Measurements from ENCODE around the gene IL18RAP.

IL18RAP gene, protein sequence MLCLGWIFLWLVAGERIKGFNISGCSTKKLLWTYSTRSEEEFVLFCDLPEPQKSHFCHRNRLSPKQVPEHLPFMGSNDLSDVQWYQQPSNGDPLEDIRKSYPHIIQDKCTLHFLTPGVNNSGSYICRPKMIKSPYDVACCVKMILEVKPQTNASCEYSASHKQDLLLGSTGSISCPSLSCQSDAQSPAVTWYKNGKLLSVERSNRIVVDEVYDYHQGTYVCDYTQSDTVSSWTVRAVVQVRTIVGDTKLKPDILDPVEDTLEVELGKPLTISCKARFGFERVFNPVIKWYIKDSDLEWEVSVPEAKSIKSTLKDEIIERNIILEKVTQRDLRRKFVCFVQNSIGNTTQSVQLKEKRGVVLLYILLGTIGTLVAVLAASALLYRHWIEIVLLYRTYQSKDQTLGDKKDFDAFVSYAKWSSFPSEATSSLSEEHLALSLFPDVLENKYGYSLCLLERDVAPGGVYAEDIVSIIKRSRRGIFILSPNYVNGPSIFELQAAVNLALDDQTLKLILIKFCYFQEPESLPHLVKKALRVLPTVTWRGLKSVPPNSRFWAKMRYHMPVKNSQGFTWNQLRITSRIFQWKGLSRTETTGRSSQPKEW

DNA sequence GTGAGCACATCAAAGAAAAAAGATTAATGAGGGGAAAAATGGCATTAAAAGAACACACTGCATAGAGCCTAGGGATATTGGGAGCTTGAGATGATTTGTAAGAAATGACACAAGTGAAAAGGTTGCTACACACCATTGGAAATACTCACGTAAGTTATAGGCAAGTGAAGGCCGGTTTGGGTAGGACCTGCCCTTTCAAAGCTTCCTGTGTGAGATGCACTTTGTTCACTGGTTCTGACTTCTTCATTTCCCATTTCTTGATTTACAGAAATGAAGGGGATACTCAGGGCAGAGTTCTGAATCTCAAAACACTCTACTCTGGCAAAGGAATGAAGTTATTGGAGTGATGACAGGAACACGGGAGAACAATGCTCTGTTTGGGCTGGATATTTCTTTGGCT lies at the start of gene IL18RAP:
Gene IL18RAP, plus strand, starts transcription at position 251 of the 400 bp plus-strand sequence. Its CDS starts 118 bp downstream, at position 369.
- no peak for DNase-seq

GRCh38 chr2:102376052-102376591 lies 46.8 kb upstream of the IL18RAP start:
- no peak for DNase-seq

DNA sequence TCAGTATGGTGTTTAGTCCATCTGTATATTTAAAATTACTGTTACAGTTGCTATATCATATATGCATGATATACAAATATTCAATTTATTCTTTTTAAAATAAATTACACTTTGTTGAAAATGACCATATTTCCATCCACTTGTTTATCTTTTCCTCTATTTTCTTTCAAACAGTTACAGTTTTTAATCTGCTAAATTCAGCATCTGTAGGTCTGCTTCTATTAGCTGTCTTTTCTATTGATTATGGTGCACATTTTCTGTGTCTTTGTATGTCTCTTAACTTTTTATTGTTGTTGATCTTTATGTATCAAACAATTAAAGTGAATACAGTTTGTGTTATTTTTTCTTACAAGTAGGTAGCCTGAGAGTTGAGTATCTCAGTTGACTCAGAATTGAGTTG lies 39.2 kb upstream of the IL18RAP start:
- DNase-seq, result no peak

DNA sequence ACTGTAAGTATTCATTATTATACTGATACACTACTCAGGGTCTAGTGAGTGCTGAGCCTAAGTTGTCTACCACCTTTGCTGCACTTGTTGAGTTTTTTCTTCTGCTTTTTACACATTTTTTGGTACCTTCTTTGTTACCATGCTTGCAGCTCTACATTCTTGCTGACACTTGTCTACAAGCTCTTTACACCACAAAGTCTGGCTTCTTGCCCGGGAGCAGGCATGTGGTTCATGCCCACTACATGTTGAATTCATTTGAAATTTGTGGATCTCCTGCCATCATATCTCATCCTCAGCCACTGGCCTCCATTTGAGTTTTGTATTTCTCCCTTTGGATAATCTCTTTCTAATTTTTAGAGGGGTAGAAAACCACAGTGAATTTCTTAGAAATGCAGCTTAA lies 37.4 kb upstream of the IL18RAP start:
- DNase-seq, result no peak

DNA sequence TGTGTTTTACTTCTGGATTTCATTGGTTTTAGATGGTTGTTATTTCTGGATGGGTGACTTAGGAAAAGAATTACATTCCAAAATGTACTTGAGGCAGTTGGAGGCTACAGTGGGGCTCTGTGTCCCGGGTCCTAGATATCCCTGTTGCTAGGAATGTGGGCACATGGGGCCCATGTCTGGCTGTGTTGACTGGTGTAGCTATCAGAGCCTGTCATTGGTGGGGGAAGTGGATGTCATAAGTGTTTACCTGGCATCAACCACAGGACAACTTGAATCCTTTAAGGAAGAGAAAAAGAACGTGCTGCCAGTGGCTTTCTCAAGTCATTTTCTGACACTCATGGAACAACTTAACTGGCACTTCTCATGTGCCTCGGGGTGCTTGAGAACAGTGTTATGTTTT lies 37.0 kb upstream of the IL18RAP start:
- no peak for DNase-seq

GRCh38 chr2:102386867-102387541 lies 36.0 kb upstream of the IL18RAP start:
- DNase-seq, result no peak

DNA sequence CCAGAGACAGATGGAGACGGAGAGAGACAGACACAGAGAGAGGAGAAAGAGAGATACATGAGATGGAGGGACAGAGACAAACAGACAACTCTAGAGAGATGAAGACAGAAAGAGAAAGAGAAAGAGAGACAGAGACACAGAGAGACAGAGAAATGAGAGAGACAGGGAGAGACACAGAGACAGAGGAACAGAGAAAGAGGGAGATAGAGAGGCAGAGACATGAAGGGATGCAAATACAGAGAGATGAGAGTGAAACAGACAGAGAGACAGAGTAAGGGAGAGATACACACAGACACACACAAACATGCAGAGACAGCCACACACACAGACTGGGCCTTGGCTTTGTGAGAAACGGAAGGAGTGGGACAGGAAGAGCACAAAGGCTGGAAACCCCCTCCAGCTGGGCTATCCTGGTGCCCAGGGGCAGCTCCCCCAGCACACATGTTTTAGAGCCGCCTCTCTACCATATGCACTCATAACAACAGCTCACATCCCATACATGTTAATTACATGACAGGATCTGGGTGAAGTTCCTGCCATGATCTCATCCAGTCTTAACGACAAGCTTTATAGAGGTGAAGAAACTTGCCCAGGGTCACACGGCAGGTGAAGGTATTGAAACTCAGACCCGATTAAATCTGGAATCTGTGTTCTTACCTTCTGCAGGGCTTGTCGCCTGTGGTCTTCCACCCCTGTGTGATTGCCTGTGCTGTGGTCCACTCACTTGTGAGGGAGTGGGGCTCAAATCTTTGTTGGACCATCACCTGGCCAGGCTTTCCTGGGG lies 35.0 kb upstream of the IL18RAP start:
- DNase-seq, result no peak

GRCh38 chr2:102391565-102391964 lies 31.4 kb upstream of the IL18RAP start:
- no peak for DNase-seq

- DNase-seq, result no peak
These were observed 30.9 kb upstream of the IL18RAP start for GRCh38 chr2:102392096-102392495.

DNA sequence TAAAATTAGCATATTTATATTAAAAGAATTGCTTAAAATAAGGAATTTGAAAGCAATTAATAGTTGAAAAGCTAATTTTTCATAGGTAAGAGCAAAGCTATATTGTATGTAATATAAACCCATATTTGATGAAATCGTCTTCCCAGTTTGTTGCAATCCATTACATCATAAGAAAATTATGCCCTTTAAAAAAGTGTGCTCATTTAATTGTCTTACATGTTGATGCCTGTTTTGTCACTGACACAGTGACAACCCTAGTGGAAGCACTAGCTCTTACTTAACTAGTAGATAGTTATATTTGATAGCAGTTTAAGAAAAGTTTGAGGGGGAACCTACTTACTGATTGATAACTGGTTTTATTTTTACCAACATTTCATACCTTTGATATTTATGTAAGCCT lies 30.0 kb upstream of the IL18RAP start:
- DNase-seq, result no peak

GRCh38 chr2:102396012-102396411 lies 26.9 kb upstream of the IL18RAP start:
- no peak for DNase-seq

DNA sequence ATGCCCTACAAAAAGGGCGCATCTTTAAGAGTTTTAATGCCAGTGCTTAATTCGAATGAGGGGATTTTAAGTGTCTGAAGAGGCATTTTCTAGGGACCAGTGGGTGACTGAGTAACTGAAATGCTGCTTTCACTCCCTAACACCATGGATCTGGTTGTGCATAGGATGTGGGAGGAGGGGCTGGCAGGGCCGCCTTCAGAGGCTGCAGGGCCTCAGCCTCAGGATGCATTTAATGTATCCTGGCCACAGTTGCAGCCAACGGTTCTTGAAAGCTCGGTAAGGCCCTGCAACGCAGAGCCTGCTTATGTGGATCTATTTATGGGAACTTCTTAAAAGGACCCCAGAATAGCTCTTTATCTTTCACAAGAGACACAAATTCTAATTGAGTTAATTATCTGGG lies 25.8 kb upstream of the IL18RAP start:
- DNase-seq, result no peak

- no peak for DNase-seq
These were observed 23.3 kb upstream of the IL18RAP start for GRCh38 chr2:102399499-102400141.

DNA sequence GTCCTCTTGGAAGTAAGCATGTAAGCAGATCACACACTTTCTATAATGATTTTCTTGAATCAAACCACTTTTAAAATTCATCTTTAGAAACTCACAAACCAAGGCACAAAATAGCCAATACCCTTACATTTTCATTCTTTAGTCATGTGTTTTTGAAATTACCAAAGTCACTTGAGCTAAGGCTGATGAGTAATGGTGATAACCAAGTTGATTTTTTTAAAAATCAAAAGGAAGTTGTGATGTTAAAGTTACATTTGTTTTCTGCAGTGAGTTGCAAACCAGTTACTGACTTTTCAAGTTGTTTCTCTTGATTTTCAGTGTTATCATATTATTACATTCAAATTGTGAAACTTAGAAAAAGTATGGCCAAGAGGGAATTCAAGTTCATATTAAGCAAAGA lies 21.5 kb upstream of the IL18RAP start:
- no peak for DNase-seq

GRCh38 chr2:102401865-102402264 lies 21.1 kb upstream of the IL18RAP start:
- DNase-seq, result no peak

DNA sequence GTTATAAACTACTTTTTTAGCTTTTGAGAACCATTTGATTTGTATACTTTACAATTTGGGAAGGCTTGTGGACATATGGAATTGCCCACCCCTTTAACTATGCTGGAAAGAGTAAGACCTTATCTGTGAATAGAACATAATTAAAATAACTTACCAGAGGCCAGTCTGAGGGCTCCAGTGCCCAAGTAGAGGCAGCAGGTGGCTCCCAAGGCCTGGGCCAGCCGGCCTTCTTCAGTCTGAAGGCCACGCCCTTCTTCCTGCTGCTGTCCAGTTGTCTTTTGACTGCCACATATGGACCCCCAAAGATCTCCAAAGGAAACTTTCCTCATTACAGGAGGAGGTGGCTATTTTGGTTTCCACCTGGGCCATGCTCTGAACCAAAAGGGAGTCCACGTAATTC lies 12.0 kb upstream of the IL18RAP start:
- DNase-seq, result no peak

- DNase-seq, result no peak
These were observed 10.8 kb upstream of the IL18RAP start for GRCh38 chr2:102412199-102412598.

DNA sequence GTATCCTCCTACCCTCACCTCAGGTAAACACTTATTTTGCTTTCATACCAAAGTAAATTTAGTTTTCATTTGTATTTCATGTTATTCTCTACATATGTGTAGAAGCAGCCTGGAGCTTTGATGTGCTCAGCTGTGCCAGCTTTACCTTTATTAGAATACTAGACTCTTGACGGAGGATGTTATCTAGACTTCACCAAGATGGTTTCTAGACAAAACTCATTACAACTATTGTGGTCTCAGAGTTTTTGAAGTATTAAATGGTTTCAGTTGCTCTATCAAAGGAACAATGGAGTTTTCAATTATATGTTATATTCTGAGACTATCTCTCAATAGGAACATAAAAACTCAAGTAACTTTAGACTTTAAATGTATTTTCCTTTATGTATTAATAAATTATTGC lies 5.0 kb upstream of the IL18RAP start:
- DNase-seq, result no peak

- no peak for DNase-seq
These were observed 4.5 kb upstream of the IL18RAP start for GRCh38 chr2:102418421-102418961.

- DNase-seq, result no peak
These were observed 2.7 kb upstream of the IL18RAP start for GRCh38 chr2:102420290-102420689.

DNA sequence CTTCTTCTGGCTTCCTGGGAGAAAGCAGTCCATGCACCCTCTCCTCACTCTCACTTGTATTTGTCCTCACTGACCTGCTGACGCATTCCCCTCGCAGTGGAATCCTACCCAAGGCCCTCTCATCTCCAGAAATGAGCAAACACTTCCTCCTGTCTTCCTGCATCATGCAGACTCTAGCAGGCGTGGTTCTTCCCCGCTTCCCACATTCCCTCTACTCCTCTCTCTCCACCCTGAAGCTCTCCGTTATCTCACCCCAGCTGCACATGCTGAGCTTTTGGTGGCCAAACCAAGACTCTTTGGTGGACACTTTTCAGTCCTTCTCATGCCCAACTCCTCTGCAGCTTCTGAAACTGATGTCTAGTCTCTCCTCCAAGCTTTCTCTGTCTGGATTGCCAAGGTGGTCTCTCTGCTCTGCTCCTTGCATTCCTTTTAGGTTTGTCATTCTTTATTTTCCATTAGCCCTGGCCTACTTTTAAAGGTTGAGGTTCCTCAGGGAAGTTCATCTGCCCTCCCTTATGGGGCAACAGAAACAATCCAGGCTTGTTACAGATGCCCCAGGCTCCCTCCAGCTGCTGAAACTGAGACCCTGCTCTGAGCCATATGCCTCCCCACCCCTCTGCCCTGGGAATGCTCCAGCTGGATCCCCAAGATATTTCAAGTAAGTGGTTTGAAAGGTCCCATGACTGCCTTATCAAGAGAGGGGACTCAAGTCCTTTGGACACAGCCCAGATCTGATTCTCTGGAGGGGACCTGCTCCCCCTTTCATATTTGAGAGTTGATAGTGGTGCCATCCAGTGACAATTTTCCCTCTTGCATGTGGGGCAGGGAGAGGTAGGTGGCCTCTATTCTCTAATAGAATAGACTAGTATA lies 835 bp upstream of the IL18RAP start:
- no peak for DNase-seq
